AG09309 (cell line): ENCODE measurements around the gene GCHFR.

ENCODE experiments used
- DNase-seq: peaks from one replicate; pipeline ENCODE4 v3.0.0-alpha.2; 2010; ENCODE audit warnings: low read depth
- H3K4me3 ChIP-seq: 2 replicates; pipeline ENCODE4 v1.5.1; 2011; ENCODE audit warnings: mild to moderate bottlenecking, low read depth, low read length, moderate library complexity; ENCODE audit not compliant: control insufficient read depth
- TF ChIP-seq, protein P1 (sequence below): IDR thresholded peaks from 2 replicates; pipeline ENCODE4 v1.5.1; 2011; ENCODE audit warnings: mild to moderate bottlenecking, low read depth, low read length, inconsistent platforms; ENCODE audit not compliant: insufficient read depth, control insufficient read depth; ENCODE audit errors: missing control alignments

GCHFR gene

DNA sequence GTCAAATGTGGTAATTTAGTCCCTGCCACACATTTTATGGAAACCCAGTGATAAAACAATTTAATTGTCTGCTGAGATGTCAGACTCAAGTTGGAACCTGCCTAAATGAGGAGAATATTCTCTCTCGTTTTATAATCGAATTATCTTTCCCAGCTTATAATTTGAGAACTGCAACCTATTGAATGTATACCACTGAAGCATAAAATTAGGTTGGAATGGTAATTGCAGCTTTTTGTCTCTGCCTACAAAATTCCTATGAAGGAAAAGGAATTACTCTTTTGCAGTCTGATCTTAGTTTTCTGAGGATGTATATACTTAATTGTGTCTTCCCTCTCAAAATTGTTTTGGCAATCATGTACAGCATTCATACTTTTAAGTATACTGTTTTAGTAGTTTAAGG is 39.9 kb upstream of the GCHFR start:
- no peak overlapping the region for H3K4me3 ChIP-seq
- TF ChIP-seq, protein P1, sequence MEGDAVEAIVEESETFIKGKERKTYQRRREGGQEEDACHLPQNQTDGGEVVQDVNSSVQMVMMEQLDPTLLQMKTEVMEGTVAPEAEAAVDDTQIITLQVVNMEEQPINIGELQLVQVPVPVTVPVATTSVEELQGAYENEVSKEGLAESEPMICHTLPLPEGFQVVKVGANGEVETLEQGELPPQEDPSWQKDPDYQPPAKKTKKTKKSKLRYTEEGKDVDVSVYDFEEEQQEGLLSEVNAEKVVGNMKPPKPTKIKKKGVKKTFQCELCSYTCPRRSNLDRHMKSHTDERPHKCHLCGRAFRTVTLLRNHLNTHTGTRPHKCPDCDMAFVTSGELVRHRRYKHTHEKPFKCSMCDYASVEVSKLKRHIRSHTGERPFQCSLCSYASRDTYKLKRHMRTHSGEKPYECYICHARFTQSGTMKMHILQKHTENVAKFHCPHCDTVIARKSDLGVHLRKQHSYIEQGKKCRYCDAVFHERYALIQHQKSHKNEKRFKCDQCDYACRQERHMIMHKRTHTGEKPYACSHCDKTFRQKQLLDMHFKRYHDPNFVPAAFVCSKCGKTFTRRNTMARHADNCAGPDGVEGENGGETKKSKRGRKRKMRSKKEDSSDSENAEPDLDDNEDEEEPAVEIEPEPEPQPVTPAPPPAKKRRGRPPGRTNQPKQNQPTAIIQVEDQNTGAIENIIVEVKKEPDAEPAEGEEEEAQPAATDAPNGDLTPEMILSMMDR, result no peak
- DNase-seq, result no peak

DNA sequence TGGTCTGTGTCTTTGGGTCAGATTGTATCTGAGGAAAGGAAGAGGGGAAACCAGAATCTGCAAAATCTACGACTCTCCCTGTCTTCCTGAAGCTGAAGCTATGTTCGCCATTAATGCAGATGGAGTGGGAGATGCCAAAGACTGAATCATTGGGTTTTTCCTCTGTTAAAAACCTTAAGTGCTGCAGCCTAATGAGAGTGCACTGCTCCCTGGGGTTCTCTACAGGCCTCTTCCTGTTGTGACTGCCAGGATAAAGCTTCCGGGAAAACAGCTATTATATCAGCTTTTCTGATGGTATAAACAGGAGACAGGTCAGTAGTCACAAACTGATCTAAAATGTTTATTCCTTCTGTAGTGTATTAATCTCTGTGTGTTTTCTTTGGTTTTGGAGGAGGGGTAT is 32.8 kb upstream of the GCHFR start:
- TF ChIP-seq, protein P1, result no peak
- DNase-seq, result no peak
- no peak overlapping the region for H3K4me3 ChIP-seq

DNA sequence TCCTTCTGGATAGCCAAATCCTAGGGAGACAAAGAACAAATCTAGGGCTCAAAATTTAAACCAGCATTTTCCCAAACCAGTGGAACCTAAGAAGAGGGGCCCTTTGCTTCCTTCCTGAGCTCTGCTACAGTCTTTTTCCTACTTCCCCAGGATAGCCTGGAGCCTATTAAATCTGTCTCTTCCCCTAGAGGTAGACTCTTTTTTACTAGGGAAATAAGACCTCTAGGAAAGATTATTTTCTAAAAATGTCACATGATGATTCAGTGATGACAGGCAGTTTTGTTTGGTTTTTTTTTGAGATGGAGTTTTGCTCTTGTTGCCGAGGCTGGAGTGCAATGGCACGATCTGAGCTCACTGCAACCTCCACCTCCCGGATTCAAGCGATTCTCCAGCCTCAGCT is 27.3 kb upstream of the GCHFR start:
- TF ChIP-seq, protein P1, result no peak
- no peak overlapping the region for H3K4me3 ChIP-seq
- no peak for DNase-seq

DNA sequence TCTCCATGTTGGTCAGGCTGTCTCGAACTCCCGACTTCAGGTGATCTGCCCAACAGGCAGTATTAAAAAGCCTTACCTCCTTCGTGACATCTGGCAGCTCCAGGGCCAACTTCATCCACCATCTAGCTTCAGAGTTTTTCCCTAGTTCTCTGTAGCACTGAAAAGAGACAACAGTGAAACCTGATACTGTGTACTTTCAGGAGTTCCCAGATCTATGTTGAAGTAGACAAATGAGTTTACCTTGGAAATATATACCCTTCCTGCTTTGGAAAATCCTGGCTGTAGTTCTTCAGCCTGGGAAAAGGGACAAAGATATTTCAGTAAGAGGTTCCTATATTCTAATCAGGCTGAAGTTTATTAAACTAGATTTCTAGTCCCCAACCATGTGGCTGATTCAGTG is 26.8 kb upstream of the GCHFR start:
- TF ChIP-seq, protein P1, result no peak
- no peak overlapping the region for H3K4me3 ChIP-seq
- DNase-seq, result no peak

DNA sequence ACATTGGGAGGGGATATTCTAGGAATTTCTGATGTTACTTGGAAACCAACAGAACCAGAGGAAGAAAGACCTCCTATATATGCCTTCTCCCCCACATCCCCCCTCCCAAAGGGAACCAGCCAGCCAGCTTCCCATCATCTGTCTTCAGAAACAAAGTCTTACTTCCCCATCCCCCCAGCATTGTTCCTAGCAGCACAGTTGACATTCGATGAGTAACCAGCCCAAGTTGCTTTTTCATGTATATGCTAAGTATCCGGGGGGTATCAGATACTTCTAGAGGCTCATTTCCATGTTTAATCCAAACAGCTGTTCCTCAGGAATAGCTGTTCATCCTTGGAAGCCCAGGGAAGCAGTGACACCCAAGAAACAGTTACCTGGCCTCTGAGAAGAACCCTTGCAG is 24.8 kb upstream of the GCHFR start:
- no peak for DNase-seq
- TF ChIP-seq, protein P1, result no peak
- H3K4me3 ChIP-seq, result no peak overlapping the region

DNA sequence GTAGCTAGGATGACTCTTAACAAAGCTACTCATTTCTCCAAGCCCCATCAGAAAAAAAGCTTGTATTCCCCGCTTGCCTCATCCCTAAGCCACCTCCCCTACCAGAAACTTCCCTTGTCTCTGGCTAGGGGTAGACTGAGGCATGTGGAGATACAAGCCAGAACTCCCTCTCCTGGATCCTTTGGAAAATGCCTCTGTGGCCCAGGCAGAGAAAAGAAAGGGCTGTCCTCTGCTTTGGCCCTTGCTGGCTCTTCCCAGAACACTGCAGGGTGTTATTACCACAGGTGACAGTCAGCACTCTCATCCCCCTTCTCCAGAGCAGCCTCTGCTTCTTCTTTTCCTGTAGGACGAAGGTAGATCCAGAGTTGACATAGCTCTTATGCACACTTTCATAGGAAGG is 24.0 kb upstream of the GCHFR start:
- TF ChIP-seq, protein P1, result no peak
- no peak for DNase-seq
- H3K4me3 ChIP-seq, result no peak overlapping the region

DNA sequence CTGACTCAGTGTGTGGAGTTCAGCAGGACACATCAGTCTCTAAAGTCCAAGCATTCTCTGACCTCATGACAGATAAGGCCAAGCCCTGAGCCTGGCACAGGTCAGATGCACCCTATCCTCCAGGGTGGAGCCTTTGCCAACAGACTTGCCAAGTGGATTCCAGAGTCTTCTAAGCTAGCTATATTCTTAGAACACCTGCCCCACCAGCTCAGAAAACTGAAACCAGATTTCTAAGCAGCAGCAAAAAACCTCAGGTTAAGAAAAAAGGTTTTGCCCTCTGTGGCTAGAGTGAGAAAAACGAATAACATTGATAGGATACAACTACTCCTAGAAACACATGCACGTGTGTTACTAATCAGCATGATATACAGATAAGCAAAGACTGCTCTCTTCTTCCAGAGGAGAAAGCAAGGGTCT is 20.4 kb upstream of the GCHFR start:
- no peak overlapping the region for H3K4me3 ChIP-seq
- TF ChIP-seq, protein P1, result no peak
- DNase-seq, result no peak
